OCI-LY3 (cell line): ENCODE data around the gene NUP58.

Source experiments
- H2AFZ ChIP-seq: fragments of 200-600, 300-600 bp; shearing (Covaris generic); 2 replicates; pipeline ENCODE4 v1.6.0; 2014; ENCODE audit warnings: antibody characterized with exemption, low read depth, low read length
- H3K27ac ChIP-seq: fragments of 200-600, 300-600 bp; sonication (generic); 2 replicates; pipeline ENCODE4 v1.5.1; 2014; ENCODE audit warnings: mild to moderate bottlenecking, low read length, moderate library complexity, mixed read lengths
- H3K27me3 ChIP-seq: fragments of 200-600, 300-600 bp; sonication (generic); 2 replicates; pipeline ENCODE4 v1.6.1; 2014; ENCODE audit warnings: low read depth, low read length, mixed read lengths
- H3K36me3 ChIP-seq: fragments of 200-600, 300-600 bp; sonication (generic); replicated peaks from 2 replicates; pipeline ENCODE3; 2014; ENCODE audit warnings: low read depth, low read length, mixed read lengths
- H3K4me1 ChIP-seq: fragments of 300-600, 200-600 bp; sonication (generic); 2 replicates; pipeline ENCODE4 v1.6.1; 2014; ENCODE audit warnings: low read length, mixed read lengths
- H3K4me2 ChIP-seq: fragments of 200-600, 300-600 bp; sonication (generic); 2 replicates; pipeline ENCODE4 v1.6.1; 2014; ENCODE audit warnings: low read length, mixed read lengths
- H3K4me3 ChIP-seq: fragments of 300-600, 200-600 bp; sonication (generic); 2 replicates; pipeline ENCODE4 v1.5.1; 2014; ENCODE audit warnings: antibody characterized with exemption, mild to moderate bottlenecking, low read length, moderate library complexity
- H3K79me2 ChIP-seq: fragments of 300-600, 200-600 bp; shearing (Covaris generic); 2 replicates; pipeline ENCODE4 v1.6.1; 2014; ENCODE audit warnings: mild to moderate bottlenecking, low read length, mixed read lengths
- H3K9ac ChIP-seq: fragments of 300-600, 200-600 bp; shearing (Covaris generic); 2 replicates; pipeline ENCODE4 v1.6.0; 2014; ENCODE audit warnings: mild to moderate bottlenecking, low read length, moderate library complexity
- H3K9me3 ChIP-seq: fragments of 200-600, 300-600 bp; shearing (Covaris generic); 2 replicates; pipeline ENCODE4 v1.6.1; 2014; ENCODE audit warnings: low read length, mixed read lengths; ENCODE audit not compliant: insufficient read depth
- H4K20me1 ChIP-seq: fragments of 200-600, 300-600 bp; sonication (generic); 2 replicates; pipeline ENCODE4 v1.6.1; 2016; ENCODE audit warnings: low read length, mixed read lengths; ENCODE audit not compliant: insufficient read depth
- CTCF ChIP-seq: fragments of 200-600, 300-600 bp; sonication (generic); IDR thresholded peaks from 2 replicates; pipeline ENCODE4 v1.5.1; 2014; ENCODE audit warnings: antibody characterized with exemption, low read length, low read depth
- EZH2phosphoT487 ChIP-seq: fragments of 200-600 bp; shearing (Covaris generic); IDR thresholded peaks from 2 replicates; pipeline ENCODE4 v1.6.1; 2018; ENCODE audit warnings: antibody characterized with exemption, mixed run types, low read depth

Gene NUP58

GRCh38 chr13:25276748-25277147, 24.7 kb upstream of the NUP58 start:
- TF ChIP-seq EZH2phosphoT487 (no peak), CTCF (no peak)
- H3K9me3 ChIP-seq: no peaks in the 10 kb centered on the region
- no peak overlapping the region for H3K4me2 ChIP-seq
- H3K79me2 ChIP-seq: peaks cover 71% of the 10 kb centered on the region
- H2AFZ ChIP-seq: no peak overlapping the region
- no peak overlapping the region for H3K27ac ChIP-seq
- H3K4me3 ChIP-seq: no peak overlapping the region
- H3K27me3 ChIP-seq: no peaks in the 10 kb centered on the region
- H3K9ac ChIP-seq: no peak overlapping the region
- H3K36me3 ChIP-seq: peaks cover 29% of the 10 kb centered on the region
- peaks cover 49% of the 10 kb centered on the region for H4K20me1 ChIP-seq
- peaks cover 26% of the 10 kb centered on the region for H3K4me1 ChIP-seq

- Histone ChIP-seq H3K4me2 (peak overlapping the region; percentile 78), H4K20me1 (peaks cover 48% of the 10 kb centered on the region), H3K27ac (peak overlapping the region; percentile 90), H3K9ac (no peak overlapping the region), H3K79me2 (peaks cover 96% of the 10 kb centered on the region), H3K4me3 (no peak overlapping the region), H3K9me3 (no peaks in the 10 kb centered on the region), H3K4me1 (peaks cover 55% of the 10 kb centered on the region), H2AFZ (no peak overlapping the region), H3K27me3 (no peaks in the 10 kb centered on the region), H3K36me3 (peaks cover 23% of the 10 kb centered on the region)
- TF ChIP-seq EZH2phosphoT487: no peak
Measured at GRCh38 chr13:25280396-25280795, 21.0 kb upstream of the NUP58 start.

GRCh38 chr13:25281193-25281934, 20.1 kb upstream of the NUP58 start:
- H3K4me2 ChIP-seq: peak overlapping the region; percentile 78

GRCh38 chr13:25281935-25282332, 19.5 kb upstream of the NUP58 start:
- TF ChIP-seq CTCF (no peak), EZH2phosphoT487 (no peak)
- Histone ChIP-seq H3K4me2 (peak overlapping the region; percentile 78), H3K4me1 (peaks cover 61% of the 10 kb centered on the region), H3K9me3 (no peaks in the 10 kb centered on the region), H4K20me1 (peaks cover 37% of the 10 kb centered on the region), H3K4me3 (peak overlapping the region; percentile 57), H2AFZ (no peak overlapping the region), H3K79me2 (peaks cover 98% of the 10 kb centered on the region), H3K9ac (peak overlapping the region; percentile 41), H3K36me3 (peaks cover 23% of the 10 kb centered on the region), H3K27me3 (no peaks in the 10 kb centered on the region), H3K27ac (peak overlapping the region; percentile 90)

More at GRCh38 chr13:25281193-25281934, 20.1 kb upstream of the NUP58 start:
- no peak for TF ChIP-seq EZH2phosphoT487
- Histone ChIP-seq H3K27me3 (no peaks in the 10 kb centered on the region), H2AFZ (no peak overlapping the region), H3K79me2 (peaks cover 98% of the 10 kb centered on the region), H3K9ac (peak overlapping the region; percentile 41), H3K36me3 (peaks cover 23% of the 10 kb centered on the region), H3K4me3 (peak overlapping the region; percentile 57), H4K20me1 (peaks cover 43% of the 10 kb centered on the region), H3K9me3 (no peaks in the 10 kb centered on the region), H3K27ac (peak overlapping the region; percentile 90), H3K4me1 (peaks cover 61% of the 10 kb centered on the region)

GRCh38 chr13:25286308-25286968, 15.0 kb upstream of the NUP58 start:
- peaks cover 11% of the 10 kb centered on the region for H3K36me3 ChIP-seq
- H4K20me1 ChIP-seq: peaks cover 4% of the 10 kb centered on the region; the same call in 1 of the 2 replicates
- peak overlapping the region; percentile 83 for H3K4me2 ChIP-seq
- no peak for TF ChIP-seq EZH2phosphoT487
- no peak for TF ChIP-seq CTCF
- peak overlapping the region; percentile 95 for H3K9ac ChIP-seq
- no peaks in the 10 kb centered on the region for H3K27me3 ChIP-seq
- H3K9me3 ChIP-seq: no peaks in the 10 kb centered on the region
- H3K79me2 ChIP-seq: peaks cover 54% of the 10 kb centered on the region
- H3K4me1 ChIP-seq: peaks cover 46% of the 10 kb centered on the region
- peak overlapping the region; percentile 87 for H3K4me3 ChIP-seq
- H3K27ac ChIP-seq: peak overlapping the region; percentile 91
- H2AFZ ChIP-seq: no peak overlapping the region; the same call in 1 of the 2 replicates
